ENCODE measurements around the gene ZNF512. TPM values are rescaled to one million over a fixed set of nuclear protein-coding genes. Genes with fewer than 3 reads are reported as not detected.

ZNF512 gene
- total RNA-seq, 2 donors from 2014 or later, result 13.8 to 14.6 TPM

- Histone ChIP-seq H3K27me3 (no peaks in the 10 kb centered on the region), H3K4me1 (no peaks in the 10 kb centered on the region), H3K4me3 (peak overlapping the region; percentile 58), H3K36me3 (no peaks in the 10 kb centered on the region), H3K9ac (ENCODE audit: low read depth in 2 of 2, low read length in 2 of 2) (peak overlapping the region; percentile 44 to 84), H3K27ac (peak overlapping the region; percentile 41), H3K9me3 (no peaks in the 10 kb centered on the region)
- TF ChIP-seq CTCF (IDR thresholded peaks at IDR 0.05), result no peak
- no peak for DNase-seq
- intact Hi-C loops (cut with DNase I), result no loop called here
These were observed 611 bp downstream of the ZNF512 start for GRCh38 chr2:27583390-27583915.

GRCh38 chr2:27584597-27584996 lies 1.8 kb downstream of the ZNF512 start:
- no peaks in the 10 kb centered on the region for H3K9me3 ChIP-seq
- no peaks in the 10 kb centered on the region for H3K27me3 ChIP-seq
- no peak for DNase-seq
- no peaks in the 10 kb centered on the region for H3K4me1 ChIP-seq
- no peak overlapping the region for H3K27ac ChIP-seq
- TF ChIP-seq CTCF (IDR thresholded peaks at IDR 0.05), result no peak
- no peak overlapping the region for H3K4me3 ChIP-seq
- intact Hi-C loops (cut with DNase I), result no loop called here
- H3K36me3 ChIP-seq, result no peaks in the 10 kb centered on the region
- no peak overlapping the region for H3K9ac ChIP-seq (ENCODE audit: low read depth in 2 of 2, low read length in 2 of 2)

- intact Hi-C loops (cut with DNase I), result no loop called here
- no peaks in the 10 kb centered on the region for H3K4me1 ChIP-seq
- no peaks in the 10 kb centered on the region for H3K36me3 ChIP-seq
- H3K9me3 ChIP-seq, result no peaks in the 10 kb centered on the region
- no peak for TF ChIP-seq CTCF (IDR thresholded peaks at IDR 0.05)
- no peak overlapping the region for H3K27ac ChIP-seq
- H3K4me3 ChIP-seq, result no peak overlapping the region
- no peak overlapping the region for H3K9ac ChIP-seq (ENCODE audit: low read depth in 2 of 2, low read length in 2 of 2)
- H3K27me3 ChIP-seq, result no peaks in the 10 kb centered on the region
- no peak for DNase-seq
These were observed 4.2 kb downstream of the ZNF512 start for GRCh38 chr2:27587025-27587424.

GRCh38 chr2:27588308-27588707 lies 5.5 kb downstream of the ZNF512 start:
- intact Hi-C loops (cut with DNase I), result no loop called here
- no peak for TF ChIP-seq CTCF (IDR thresholded peaks at IDR 0.05)
- Histone ChIP-seq H3K27ac (no peak overlapping the region), H3K36me3 (no peaks in the 10 kb centered on the region), H3K4me3 (no peak overlapping the region), H3K9me3 (no peaks in the 10 kb centered on the region), H3K4me1 (no peaks in the 10 kb centered on the region), H3K9ac (ENCODE audit: low read depth in 2 of 2, low read length in 2 of 2) (no peak overlapping the region), H3K27me3 (no peaks in the 10 kb centered on the region)
- DNase-seq, result no peak

GRCh38 chr2:27591745-27592144 lies 8.9 kb downstream of the ZNF512 start:
- Histone ChIP-seq H3K27me3 (no peaks in the 10 kb centered on the region), H3K9me3 (no peaks in the 10 kb centered on the region), H3K4me3 (no peak overlapping the region), H3K36me3 (no peaks in the 10 kb centered on the region), H3K4me1 (no peaks in the 10 kb centered on the region), H3K9ac (ENCODE audit: low read depth in 2 of 2, low read length in 2 of 2) (no peak overlapping the region), H3K27ac (no peak overlapping the region)
- intact Hi-C loops (cut with DNase I), result no loop called here
- DNase-seq, result no peak
- TF ChIP-seq CTCF (IDR thresholded peaks at IDR 0.05), result no peak

Measured in colonic mucosa (tissue), 4 donors.